Muscle of back (tissue), 11 donors: ENCODE data around the gene TWIST1. TPM values are rescaled to one million over a fixed set of nuclear protein-coding genes. Genes with fewer than 3 reads are reported as not detected.

Experiments
- DNase-seq, 3 donors: peaks; one replicate each; pipeline versions ENCODE4 v3.0.0 to v3.0.0-alpha.2; 2013
- polyA plus RNA-seq, 10 donors: library from polyadenylated mRNA; unstranded; fragments of 120-200 nt; gene quantifications; one replicate each; pipeline ENCODE4 v1.2.1, GENCODE V29; 2013; ENCODE audit not compliant: insufficient read length in 10 of 10

Gene TWIST1
- polyA plus RNA-seq, 10 donors: 5.4 to 47.4 (median 8.9) TPM

- DNase-seq: peak in 1 of 3 donors; percentile 81
These were observed 1.0 kb downstream of the TWIST1 start for GRCh38 chr7:19116121-19117090.

- no peak for DNase-seq
These were observed 2.9 kb downstream of the TWIST1 start for GRCh38 chr7:19114551-19114855.

- peak in 1 of 3 donors; percentile 56 for DNase-seq
These were observed 3.4 kb downstream of the TWIST1 start for GRCh38 chr7:19113855-19114550.

GRCh38 chr7:19113002-19113350 is 4.5 kb downstream of the TWIST1 start:
- no peak for DNase-seq

GRCh38 chr7:19112274-19113001 is 5.0 kb downstream of the TWIST1 start:
- peak in 1 of 3 donors; percentile 70 for DNase-seq

- peak in 1 of 3 donors; percentile 41 for DNase-seq
These were observed 5.8 kb downstream of the TWIST1 start for GRCh38 chr7:19111474-19112273.

- peak in 1 of 3 donors; percentile 28 for DNase-seq
These were observed 6.7 kb downstream of the TWIST1 start for GRCh38 chr7:19110776-19111175.

GRCh38 chr7:19110026-19110730 is 7.3 kb downstream of the TWIST1 start:
- peak in 1 of 3 donors; percentile 28 for DNase-seq

GRCh38 chr7:19109000-19109946 is 8.2 kb downstream of the TWIST1 start:
- DNase-seq: peak in 1 of 3 donors; percentile 40

- peak; percentile 74 to 92 (median 79) for DNase-seq
These were observed 9.9 kb downstream of the TWIST1 start for GRCh38 chr7:19107356-19108146.

GRCh38 chr7:19107081-19107355 is 10.4 kb downstream of the TWIST1 start:
- no peak for DNase-seq

GRCh38 chr7:19106241-19107080 is 11.0 kb downstream of the TWIST1 start:
- DNase-seq: peak in 1 of 3 donors; percentile 68

- DNase-seq: no peak
These were observed 11.9 kb downstream of the TWIST1 start for GRCh38 chr7:19105546-19105945.

- DNase-seq: peak in 1 of 3 donors; percentile 12
These were observed 12.6 kb downstream of the TWIST1 start for GRCh38 chr7:19104811-19105210.

- DNase-seq: no peak
These were observed 14.6 kb downstream of the TWIST1 start for GRCh38 chr7:19102884-19103283.

- DNase-seq: peak in 1 of 3 donors; percentile 18
These were observed 15.5 kb downstream of the TWIST1 start for GRCh38 chr7:19101909-19102308.

- no peak for DNase-seq
These were observed 16.0 kb downstream of the TWIST1 start for GRCh38 chr7:19101472-19101871.

GRCh38 chr7:19099924-19100323 is 17.5 kb downstream of the TWIST1 start:
- no peak for DNase-seq
